Erythroblast (primary cell): Measurements from ENCODE around the gene ZNF618.

Experiments
- GATA1 ChIP-seq: IDR thresholded peaks from 2 replicates; pipeline ENCODE4 v1.6.1; 2011; ENCODE audit warnings: low read depth, mild to moderate bottlenecking, control low read depth, low read length, moderate library complexity
- POLR2A ChIP-seq: IDR thresholded peaks from 2 replicates; pipeline ENCODE4 v1.6.1; 2011; ENCODE audit warnings: mild to moderate bottlenecking, low read length

- no peak for TF ChIP-seq POLR2A
- TF ChIP-seq GATA1: no peak
Measured at GRCh38 chr9:113963696-113964494, 87.8 kb downstream of the ZNF618 start.
